Measurements from ENCODE around the gene NUP210. TPM values are rescaled to one million over a fixed set of nuclear protein-coding genes. Genes with fewer than 3 reads are reported as not detected.

Gene NUP210
- total RNA-seq, 1 experiment from 2014 or later: 8.4 TPM

DNA sequence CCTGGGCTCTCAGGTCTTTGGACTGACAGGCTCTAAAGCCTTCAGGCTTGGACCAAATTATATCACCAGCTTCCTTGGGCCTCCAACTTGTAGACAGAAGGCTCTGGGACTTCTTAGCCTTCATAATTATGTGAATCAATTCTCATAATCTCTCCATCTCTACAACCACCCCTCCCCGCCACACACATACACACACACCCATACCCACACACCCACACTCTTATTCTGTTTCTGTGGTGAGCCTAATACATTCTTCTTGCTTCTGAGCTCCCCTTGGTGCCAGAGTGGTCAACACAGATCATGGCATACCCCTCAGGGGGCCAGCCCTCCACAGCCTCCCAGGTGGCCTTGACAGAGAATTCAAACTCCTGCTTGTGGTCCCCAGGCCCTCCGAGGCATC is 5.6 kb upstream of the NUP210 start:
- no TSS peak for BruUV-seq (replicated peaks)
- TF ChIP-seq, protein P1, sequence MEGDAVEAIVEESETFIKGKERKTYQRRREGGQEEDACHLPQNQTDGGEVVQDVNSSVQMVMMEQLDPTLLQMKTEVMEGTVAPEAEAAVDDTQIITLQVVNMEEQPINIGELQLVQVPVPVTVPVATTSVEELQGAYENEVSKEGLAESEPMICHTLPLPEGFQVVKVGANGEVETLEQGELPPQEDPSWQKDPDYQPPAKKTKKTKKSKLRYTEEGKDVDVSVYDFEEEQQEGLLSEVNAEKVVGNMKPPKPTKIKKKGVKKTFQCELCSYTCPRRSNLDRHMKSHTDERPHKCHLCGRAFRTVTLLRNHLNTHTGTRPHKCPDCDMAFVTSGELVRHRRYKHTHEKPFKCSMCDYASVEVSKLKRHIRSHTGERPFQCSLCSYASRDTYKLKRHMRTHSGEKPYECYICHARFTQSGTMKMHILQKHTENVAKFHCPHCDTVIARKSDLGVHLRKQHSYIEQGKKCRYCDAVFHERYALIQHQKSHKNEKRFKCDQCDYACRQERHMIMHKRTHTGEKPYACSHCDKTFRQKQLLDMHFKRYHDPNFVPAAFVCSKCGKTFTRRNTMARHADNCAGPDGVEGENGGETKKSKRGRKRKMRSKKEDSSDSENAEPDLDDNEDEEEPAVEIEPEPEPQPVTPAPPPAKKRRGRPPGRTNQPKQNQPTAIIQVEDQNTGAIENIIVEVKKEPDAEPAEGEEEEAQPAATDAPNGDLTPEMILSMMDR (IDR thresholded peaks at IDR 0.05; ENCODE audit: unreplicated experiment): no peak
- Mint-ChIP-seq H3K4me3 (ENCODE audit: unreplicated experiment) (no peak overlapping the region), H3K9me3 (ENCODE audit: unreplicated experiment) (no peaks in the 10 kb centered on the region), H3K27ac (ENCODE audit: low read depth, unreplicated experiment) (no peak overlapping the region), H3K36me3 (ENCODE audit: insufficient read depth, unreplicated experiment) (no peaks in the 10 kb centered on the region), H3K27me3 (ENCODE audit: insufficient read depth, unreplicated experiment) (no peaks in the 10 kb centered on the region), H3K4me1 (ENCODE audit: insufficient read depth, unreplicated experiment) (no peaks in the 10 kb centered on the region)
- no peak for DNase-seq (ENCODE audit: unreplicated experiment)
- ChIA-PET POLR2A (no interaction called here), CTCF (interaction anchor here (0.6 to 1.4 kb wide), 4 partner anchors 23 to 222 kb away, joined by 3 to 6 read pairs (median 3); no protein-coding TSS in a partner anchor)
- intact Hi-C loops (cut with micrococcal nuclease): no loop called here

DNA sequence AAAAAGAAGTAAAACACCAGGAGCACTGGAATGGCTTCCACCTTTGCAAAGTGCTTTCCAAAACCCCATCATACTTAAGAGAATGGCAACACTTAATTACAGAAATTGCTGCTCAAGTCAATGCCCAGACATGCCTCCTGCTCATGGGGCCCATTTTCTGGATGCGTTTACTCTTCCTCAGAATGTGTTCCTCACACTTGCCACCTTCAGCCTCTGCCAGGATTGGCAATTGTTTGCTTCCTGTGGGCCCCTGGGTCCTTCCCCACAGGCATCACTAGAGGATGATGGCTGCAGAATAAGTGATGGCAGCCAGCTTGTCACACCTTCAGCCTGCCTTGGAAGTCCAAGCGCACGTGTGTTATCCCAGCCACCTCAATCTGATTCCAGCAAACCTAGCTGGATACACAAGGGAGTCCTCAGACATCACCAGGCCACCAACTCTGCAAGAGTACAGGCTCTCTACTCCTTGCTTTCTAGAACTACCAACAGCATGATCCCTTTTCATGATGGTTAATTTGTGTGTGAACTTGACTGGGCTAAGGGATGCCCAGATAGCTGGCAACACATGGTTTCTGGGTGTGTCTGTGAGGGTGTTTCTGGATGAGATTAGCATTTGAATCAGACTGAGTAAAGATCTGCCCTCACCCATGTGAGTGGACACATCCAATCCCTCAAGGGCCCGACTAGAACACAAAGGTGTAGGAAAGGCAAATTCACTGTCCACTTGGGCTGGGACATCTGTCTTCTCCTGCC is 4.9 kb upstream of the NUP210 start:
- BruUV-seq (replicated peaks): no TSS peak
- TF ChIP-seq, protein P1 (IDR thresholded peaks at IDR 0.05; ENCODE audit: unreplicated experiment): no peak
- H3K9me3 Mint-ChIP-seq (ENCODE audit: unreplicated experiment): no peaks in the 10 kb centered on the region
- intact Hi-C loops (cut with micrococcal nuclease): no loop called here
- no peaks in the 10 kb centered on the region for H3K36me3 Mint-ChIP-seq (ENCODE audit: insufficient read depth, unreplicated experiment)
- H3K27me3 Mint-ChIP-seq (ENCODE audit: insufficient read depth, unreplicated experiment): no peaks in the 10 kb centered on the region
- H3K27ac Mint-ChIP-seq (ENCODE audit: low read depth, unreplicated experiment): no peak overlapping the region
- H3K4me1 Mint-ChIP-seq (ENCODE audit: insufficient read depth, unreplicated experiment): no peaks in the 10 kb centered on the region
- ChIA-PET CTCF (interaction anchor here (0.6 to 1.4 kb wide), 3 partner anchors 24 to 223 kb away, joined by 3 to 6 read pairs (median 3); no protein-coding TSS in a partner anchor), POLR2A (no interaction called here)
- no peak overlapping the region for H3K4me3 Mint-ChIP-seq (ENCODE audit: unreplicated experiment)
- DNase-seq (ENCODE audit: unreplicated experiment): no peak

DNA sequence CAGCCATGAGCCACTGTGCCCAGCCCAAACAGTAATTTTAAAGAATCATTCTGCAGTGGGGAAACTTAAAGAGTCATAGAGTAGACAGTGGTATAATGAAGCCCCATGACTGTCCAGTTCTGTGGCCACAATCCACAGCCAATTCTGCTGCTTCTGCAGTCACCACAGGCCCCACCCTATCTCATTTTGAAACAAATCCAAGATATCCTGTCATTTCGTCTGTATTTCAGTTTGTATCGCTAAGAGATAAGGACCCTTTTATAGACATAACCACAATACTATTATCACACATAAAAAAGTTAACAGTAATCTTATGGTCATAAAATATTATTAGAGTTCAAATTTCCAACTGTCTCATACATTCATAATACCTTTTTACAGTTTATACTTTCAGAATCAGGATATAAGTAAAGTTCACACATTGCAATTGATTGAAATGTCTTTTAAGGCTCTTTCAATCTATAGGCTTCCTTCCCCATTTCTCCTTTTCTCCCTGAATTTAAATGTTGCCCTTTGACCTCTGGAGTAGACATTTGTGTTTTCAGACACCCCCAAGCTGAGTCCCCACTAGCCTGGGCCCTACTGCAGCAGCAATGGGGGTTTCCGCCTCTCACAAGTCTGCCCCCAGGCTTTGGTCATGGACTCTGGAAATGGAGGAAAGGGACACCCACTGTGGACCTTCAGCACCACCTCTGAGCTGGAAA is 4.2 kb upstream of the NUP210 start:
- DNase-seq (ENCODE audit: unreplicated experiment): no peak
- Mint-ChIP-seq H3K27ac (ENCODE audit: low read depth, unreplicated experiment) (no peak overlapping the region), H3K4me1 (ENCODE audit: insufficient read depth, unreplicated experiment) (no peaks in the 10 kb centered on the region), H3K36me3 (ENCODE audit: insufficient read depth, unreplicated experiment) (no peaks in the 10 kb centered on the region), H3K27me3 (ENCODE audit: insufficient read depth, unreplicated experiment) (no peaks in the 10 kb centered on the region), H3K4me3 (ENCODE audit: unreplicated experiment) (no peak overlapping the region), H3K9me3 (ENCODE audit: unreplicated experiment) (no peaks in the 10 kb centered on the region)
- BruUV-seq (replicated peaks): no TSS peak
- CTCF ChIA-PET: no interaction called here
- intact Hi-C loops (cut with micrococcal nuclease): no loop called here
- POLR2A ChIA-PET: no interaction called here
- TF ChIP-seq, protein P1 (IDR thresholded peaks at IDR 0.05; ENCODE audit: unreplicated experiment): no peak

DNA sequence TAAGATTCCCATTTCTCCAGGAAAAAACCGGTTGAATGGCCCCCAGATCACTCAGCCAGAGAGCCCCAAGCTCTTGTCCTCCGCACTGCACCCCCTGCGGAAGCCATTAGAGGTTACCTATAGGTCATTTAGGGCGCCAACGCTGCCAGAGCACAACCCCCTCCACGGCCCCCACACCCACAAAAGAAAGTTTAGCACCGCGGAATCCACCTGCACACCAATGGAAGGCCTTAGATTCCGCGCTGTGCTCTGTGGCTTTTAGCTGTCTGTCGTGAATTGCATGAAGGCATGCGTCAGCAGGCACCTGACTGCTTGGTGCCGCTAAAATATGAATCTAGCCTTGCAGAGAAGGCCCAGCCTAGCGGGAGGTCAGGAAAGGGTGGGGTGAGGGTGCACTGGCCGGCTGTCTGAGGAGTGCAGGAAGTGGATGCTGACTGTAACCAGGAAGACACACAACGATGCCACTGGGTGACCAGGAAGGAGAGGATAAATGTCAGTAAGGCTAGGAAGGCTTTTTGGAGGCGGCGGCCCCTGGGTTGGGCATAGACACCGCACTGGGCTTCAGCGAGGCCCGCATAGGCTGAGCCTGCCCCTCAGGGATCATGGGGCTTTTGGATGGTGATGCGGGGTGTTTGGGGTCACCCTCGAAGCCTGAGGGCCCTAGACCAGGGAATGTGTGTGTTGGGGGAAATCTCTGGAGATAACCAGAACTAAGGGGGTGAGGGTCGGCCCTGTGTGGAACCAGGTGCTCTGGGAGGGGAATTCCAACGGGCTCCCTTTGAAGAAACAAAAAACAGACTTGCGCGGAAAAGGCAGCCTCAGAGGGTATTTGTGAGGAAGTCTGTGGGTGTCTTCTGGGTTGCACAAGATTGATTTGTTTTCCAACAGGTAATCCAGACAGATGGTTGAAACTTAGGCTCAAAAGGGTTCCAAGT is 976 bp upstream of the NUP210 start:
- no TSS peak for BruUV-seq (replicated peaks)
- H3K9me3 Mint-ChIP-seq (ENCODE audit: unreplicated experiment): no peaks in the 10 kb centered on the region
- TF ChIP-seq, protein P1 (IDR thresholded peaks at IDR 0.05; ENCODE audit: unreplicated experiment): no peak
- no peaks in the 10 kb centered on the region for H3K4me1 Mint-ChIP-seq (ENCODE audit: insufficient read depth, unreplicated experiment)
- POLR2A ChIA-PET: no interaction called here
- no peak overlapping the region for H3K27ac Mint-ChIP-seq (ENCODE audit: low read depth, unreplicated experiment)
- H3K4me3 Mint-ChIP-seq (ENCODE audit: unreplicated experiment): peak overlapping the region; percentile 40
- DNase-seq (ENCODE audit: unreplicated experiment): no peak
- intact Hi-C loops (cut with micrococcal nuclease): no loop called here
- H3K36me3 Mint-ChIP-seq (ENCODE audit: insufficient read depth, unreplicated experiment): no peaks in the 10 kb centered on the region
- CTCF ChIA-PET: no interaction called here
- no peaks in the 10 kb centered on the region for H3K27me3 Mint-ChIP-seq (ENCODE audit: insufficient read depth, unreplicated experiment)

Data from MCF 10A (cell line).